Smooth muscle cell (in vitro differentiated cells): ENCODE results near the gene FRG1. TPM values are rescaled to one million over a fixed set of nuclear protein-coding genes. Genes with fewer than 3 reads are reported as not detected.
"Not testable (repeated sequence)": the region's sequence is repeated elsewhere in the genome, so short reads cannot be mapped to it uniquely, and the experiment has no call there.

Source experiments
- DNase-seq: peaks from one replicate; lab custom pipeline; 2025; ENCODE audit not compliant: unreplicated experiment; lab: John Stamatoyannopoulos, UW
- H2AFZ ChIP-seq: fragments of 200-600 bp; sonication (generic); 2 replicates; pipeline ENCODE4 v1.6.0; 2016; ENCODE audit warnings: antibody characterized with exemption, low read depth, mild to moderate bottlenecking
- H3F3A ChIP-seq: fragments of 200-600 bp; sonication (generic); 2 replicates; pipeline ENCODE4 v1.6.0; 2017; ENCODE audit warnings: antibody characterized with exemption, low read depth
- H3K27ac ChIP-seq: fragments of 200-600 bp; sonication (generic); 2 replicates; pipeline ENCODE4 v1.5.1; 2016; ENCODE audit warnings: low read depth, mild to moderate bottlenecking
- H3K27me3 ChIP-seq: fragments of 200-600 bp; sonication (generic); 2 replicates; pipeline ENCODE4 v1.6.1; 2016; ENCODE audit warnings: low read depth, mild to moderate bottlenecking
- H3K36me3 ChIP-seq: fragments of 200-600 bp; sonication (generic); 2 replicates; pipeline ENCODE4 v1.5.1; 2016; ENCODE audit warnings: low read depth
- H3K4me1 ChIP-seq: fragments of 200-600 bp; sonication (generic); 2 replicates; pipeline ENCODE4 v1.5.1; 2016; ENCODE audit warnings: low read depth
- H3K4me2 ChIP-seq: fragments of 200-600 bp; sonication (generic); 2 replicates; pipeline ENCODE4 v1.6.0; 2016; ENCODE audit warnings: mild to moderate bottlenecking
- H3K4me3 ChIP-seq: fragments of 200-600 bp; sonication (generic); 2 replicates; pipeline ENCODE4 v1.5.1; 2016; ENCODE audit warnings: mild to moderate bottlenecking
- H3K79me2 ChIP-seq: fragments of 200-600 bp; sonication (generic); 2 replicates; pipeline ENCODE4 v1.6.0; 2016; ENCODE audit warnings: low read depth, mild to moderate bottlenecking
- H3K9ac ChIP-seq: fragments of 200-600 bp; sonication (generic); 2 replicates; pipeline ENCODE4 v1.6.0; 2016; ENCODE audit warnings: low read depth
- H3K9me3 ChIP-seq: fragments of 200-600 bp; sonication (generic); replicated peaks from 2 replicates; pipeline ENCODE4 v1.5.1; 2016; ENCODE audit warnings: low read depth
- H4K20me1 ChIP-seq: fragments of 200-600 bp; sonication (generic); 2 replicates; pipeline ENCODE4 v1.6.0; 2016; ENCODE audit warnings: low read depth
- WGBS: methylation state at CpG from one replicate; pipeline ENCODE4 v1.1.7; 2016; ENCODE audit warnings: low lambda C conversion rate; 5-methylcytosine and 5-hydroxymethylcytosine counted together
- polyA plus RNA-seq: library from polyadenylated mRNA; unstranded; fragments of >200 nt; fragmentation: Nextera tagmentation; extraction: Ambion mirVana; gene quantifications from 2 replicates; pipeline ENCODE4 v1.2.1, GENCODE V29; 2016
- total RNA-seq: library from RNA; depleted of rRNA; stranded (reverse); fragments of >200 nt; gene quantifications from 2 replicates; pipeline ENCODE4 v1.2.3, GENCODE V29; 2014
- TF ChIP-seq, protein P1 (sequence below): fragments of 200-600 bp; sonication (generic); IDR thresholded peaks from 2 replicates; pipeline ENCODE4 v1.5.1; 2017; ENCODE audit warnings: borderline replicate concordance, mild to moderate bottlenecking, antibody characterized with exemption; ENCODE audit not compliant: insufficient read depth, poor library complexity, severe bottlenecking

FRG1 gene
- total and polyA plus RNA-seq, 2 experiments from 2014 or later: 34.8 to 43.6 TPM

DNA sequence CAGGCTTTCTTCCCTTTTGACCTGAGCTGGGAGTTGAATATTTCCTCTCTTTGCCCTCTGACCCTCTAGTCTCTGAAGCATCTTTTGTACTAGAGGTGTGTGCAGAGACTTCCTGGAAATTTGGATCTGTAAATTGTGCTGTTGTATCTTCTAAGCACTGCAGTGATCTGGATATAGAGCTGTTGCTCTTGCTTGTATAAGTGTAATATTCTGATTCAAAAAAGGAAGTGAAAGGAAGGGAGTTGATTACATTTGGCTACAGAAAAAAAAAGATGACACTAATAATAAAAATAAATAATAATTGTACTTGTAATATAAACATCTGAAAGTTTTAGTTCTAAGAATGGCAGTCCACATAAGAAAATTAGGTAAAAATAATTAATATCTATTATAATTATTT lies 33.0 kb downstream of the FRG1 start:
- Histone ChIP-seq H3K27ac (no peak overlapping the region), H3K27me3 (peaks cover 7% of the 10 kb centered on the region), H3K4me2 (no peak overlapping the region), H3K9me3 (no peaks in the 10 kb centered on the region), H3K9ac (no peak overlapping the region), H2AFZ (no peak overlapping the region), H3K4me3 (no peak overlapping the region), H3K36me3 (no peaks in the 10 kb centered on the region), H3K4me1 (no peaks in the 10 kb centered on the region), H4K20me1 (no peaks in the 10 kb centered on the region), H3F3A (no peaks in the 10 kb centered on the region), H3K79me2 (no peaks in the 10 kb centered on the region)
- TF ChIP-seq, protein P1, sequence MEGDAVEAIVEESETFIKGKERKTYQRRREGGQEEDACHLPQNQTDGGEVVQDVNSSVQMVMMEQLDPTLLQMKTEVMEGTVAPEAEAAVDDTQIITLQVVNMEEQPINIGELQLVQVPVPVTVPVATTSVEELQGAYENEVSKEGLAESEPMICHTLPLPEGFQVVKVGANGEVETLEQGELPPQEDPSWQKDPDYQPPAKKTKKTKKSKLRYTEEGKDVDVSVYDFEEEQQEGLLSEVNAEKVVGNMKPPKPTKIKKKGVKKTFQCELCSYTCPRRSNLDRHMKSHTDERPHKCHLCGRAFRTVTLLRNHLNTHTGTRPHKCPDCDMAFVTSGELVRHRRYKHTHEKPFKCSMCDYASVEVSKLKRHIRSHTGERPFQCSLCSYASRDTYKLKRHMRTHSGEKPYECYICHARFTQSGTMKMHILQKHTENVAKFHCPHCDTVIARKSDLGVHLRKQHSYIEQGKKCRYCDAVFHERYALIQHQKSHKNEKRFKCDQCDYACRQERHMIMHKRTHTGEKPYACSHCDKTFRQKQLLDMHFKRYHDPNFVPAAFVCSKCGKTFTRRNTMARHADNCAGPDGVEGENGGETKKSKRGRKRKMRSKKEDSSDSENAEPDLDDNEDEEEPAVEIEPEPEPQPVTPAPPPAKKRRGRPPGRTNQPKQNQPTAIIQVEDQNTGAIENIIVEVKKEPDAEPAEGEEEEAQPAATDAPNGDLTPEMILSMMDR: no peak
- DNase-seq: no peak

DNA sequence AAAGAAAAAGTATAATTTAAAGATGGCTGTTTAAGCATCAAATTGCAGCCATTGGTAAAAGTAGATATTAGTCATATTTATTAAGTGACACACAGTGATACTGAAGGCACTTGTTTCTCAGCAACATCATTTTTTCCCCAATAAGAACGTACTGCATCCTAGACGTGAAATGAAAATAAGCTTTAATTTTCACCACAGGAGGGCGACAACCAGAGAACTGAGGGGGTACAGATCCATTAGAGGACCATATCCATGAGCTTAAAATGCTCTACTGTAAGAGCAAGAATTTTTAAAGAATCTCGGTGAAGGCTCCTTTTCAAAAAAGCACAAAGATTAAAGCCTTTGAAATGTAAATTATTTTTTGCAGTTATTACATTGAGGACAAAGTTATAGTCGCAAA lies 33.4 kb downstream of the FRG1 start:
- Histone ChIP-seq H4K20me1 (no peaks in the 10 kb centered on the region), H2AFZ (no peak overlapping the region), H3K27ac (no peak overlapping the region), H3K4me2 (no peak overlapping the region), H3K27me3 (peaks cover 7% of the 10 kb centered on the region), H3K9me3 (no peaks in the 10 kb centered on the region), H3K4me3 (no peak overlapping the region), H3K79me2 (no peaks in the 10 kb centered on the region), H3K9ac (no peak overlapping the region), H3F3A (no peaks in the 10 kb centered on the region), H3K36me3 (no peaks in the 10 kb centered on the region), H3K4me1 (no peaks in the 10 kb centered on the region)
- WGBS: 51% methylated on average over 5 of the region's 5 CpGs
- no peak for DNase-seq
- TF ChIP-seq, protein P1: no peak

DNA sequence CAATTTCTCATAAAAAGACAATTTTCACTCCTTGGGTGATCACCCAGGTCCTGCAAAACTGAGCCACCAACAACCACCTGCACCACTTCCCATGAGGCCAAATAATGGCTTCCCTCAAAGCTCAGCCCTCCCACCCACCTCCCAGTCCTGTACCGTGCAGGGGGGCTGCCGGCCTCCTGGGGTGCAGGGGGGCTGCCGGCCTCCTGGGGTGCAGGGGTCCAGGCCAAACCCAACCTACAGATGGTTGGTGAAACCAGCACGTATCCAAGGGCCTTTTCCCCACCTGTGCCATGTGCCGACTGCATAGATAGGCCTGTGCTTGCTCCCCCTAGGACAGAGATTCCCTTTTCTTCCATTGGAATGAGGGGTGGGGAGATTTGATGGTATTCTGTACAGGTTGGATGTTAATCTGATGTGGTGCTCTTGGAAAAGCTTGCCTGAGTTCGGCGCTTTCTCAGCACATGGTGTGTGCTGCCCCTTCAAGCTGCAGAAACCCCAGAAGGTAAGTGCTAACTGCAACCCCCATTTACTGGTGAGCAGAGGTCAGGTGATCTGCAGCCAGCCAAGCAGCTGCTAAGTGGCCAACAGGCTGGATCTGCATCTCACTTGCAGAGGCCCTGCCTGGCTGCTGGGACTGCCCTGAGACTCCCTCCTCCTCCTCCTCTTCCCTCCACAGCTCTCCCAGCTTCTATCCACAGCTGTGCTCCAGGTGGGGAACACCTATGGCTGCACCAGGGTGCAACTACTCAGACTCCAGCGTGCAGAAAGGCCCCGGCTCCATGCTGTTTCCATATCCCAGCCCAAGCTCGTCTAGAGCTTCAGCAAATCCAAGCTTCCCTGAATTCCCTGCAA lies 38.8 kb downstream of the FRG1 start:
- Histone ChIP-seq H3K27ac (no peak overlapping the region), H3F3A (no peaks in the 10 kb centered on the region), H3K9ac (no peak overlapping the region), H3K27me3 (peaks cover 7% of the 10 kb centered on the region), H3K4me1 (no peaks in the 10 kb centered on the region), H3K4me2 (no peak overlapping the region), H3K4me3 (no peak overlapping the region), H3K79me2 (no peaks in the 10 kb centered on the region), H4K20me1 (no peaks in the 10 kb centered on the region), H3K36me3 (no peaks in the 10 kb centered on the region), H2AFZ (no peak overlapping the region), H3K9me3 (no peaks in the 10 kb centered on the region)
- WGBS: 49% methylated on average over 10 of the region's 10 CpGs
- TF ChIP-seq, protein P1: no peak
- no peak for DNase-seq

DNA sequence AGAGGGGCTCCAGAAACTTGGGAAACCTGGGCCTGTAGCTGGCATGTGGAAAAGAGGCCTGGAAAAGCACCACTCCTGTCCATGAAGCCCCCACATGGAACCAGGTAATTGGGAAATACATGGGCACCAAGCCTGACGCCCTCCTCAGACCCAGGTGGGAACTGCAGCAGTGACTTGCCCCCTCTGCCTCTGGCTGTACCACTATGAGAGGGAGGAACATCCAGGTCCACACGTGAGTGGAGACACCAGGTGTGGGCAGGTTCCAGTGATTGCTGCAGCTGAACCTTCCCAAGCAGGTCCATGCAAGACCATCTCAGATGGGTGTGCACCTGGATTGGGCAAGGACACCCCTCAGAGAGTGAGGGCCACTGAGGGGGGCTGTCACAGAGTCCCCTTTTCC lies 39.6 kb downstream of the FRG1 start:
- not testable (repeated sequence) for H3K36me3 ChIP-seq, DNase-seq, H3K27ac ChIP-seq, H3K4me2 ChIP-seq, H3K79me2 ChIP-seq, H3K9me3 ChIP-seq, H4K20me1 ChIP-seq, H2AFZ ChIP-seq, H3K9ac ChIP-seq, H3K27me3 ChIP-seq, H3K4me1 ChIP-seq, H3K4me3 ChIP-seq, H3F3A ChIP-seq
- 39% methylated on average over 2 of the region's 2 CpGs for WGBS
